GM10266 (cell line): Measurements from ENCODE around the gene STK39.

Source experiments
- DNase-seq: peaks from one replicate; pipeline ENCODE4 v3.0.0; 2012; ENCODE audit errors: extremely low spot score
- CTCF ChIP-seq: IDR thresholded peaks from 2 replicates; pipeline ENCODE4 v1.5.1; 2012; ENCODE audit warnings: mild to moderate bottlenecking, low read depth; ENCODE audit not compliant: control insufficient read depth, insufficient read depth; ENCODE audit errors: missing control alignments

Gene STK39

GRCh38 chr2:168210895-168211570 lies 36.4 kb downstream of the STK39 start:
- TF ChIP-seq CTCF = no peak
- DNase-seq = no peak

- no peak for DNase-seq
- no peak for TF ChIP-seq CTCF
These were observed 37.0 kb downstream of the STK39 start for GRCh38 chr2:168210216-168210894.

DNA sequence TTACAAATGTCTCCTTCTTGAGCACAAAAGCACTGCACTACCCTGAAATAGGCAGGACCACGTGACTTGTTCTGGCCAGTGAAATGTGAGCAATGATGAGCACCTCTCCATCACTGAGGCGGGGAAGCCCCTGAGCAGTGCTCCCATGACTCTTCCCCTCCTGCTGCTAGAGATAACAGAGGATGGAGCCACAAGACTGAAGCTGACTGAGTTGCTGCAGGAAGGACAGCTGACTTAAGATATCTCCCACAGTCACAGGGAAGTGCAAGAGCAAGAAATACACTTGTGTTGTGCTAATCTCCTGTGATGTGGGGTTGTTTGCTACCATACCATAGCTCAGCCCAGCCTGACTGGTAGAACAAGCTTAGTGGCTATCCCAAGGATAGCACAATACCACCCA lies 38.7 kb downstream of the STK39 start:
- no peak for TF ChIP-seq CTCF
- DNase-seq = no peak

DNA sequence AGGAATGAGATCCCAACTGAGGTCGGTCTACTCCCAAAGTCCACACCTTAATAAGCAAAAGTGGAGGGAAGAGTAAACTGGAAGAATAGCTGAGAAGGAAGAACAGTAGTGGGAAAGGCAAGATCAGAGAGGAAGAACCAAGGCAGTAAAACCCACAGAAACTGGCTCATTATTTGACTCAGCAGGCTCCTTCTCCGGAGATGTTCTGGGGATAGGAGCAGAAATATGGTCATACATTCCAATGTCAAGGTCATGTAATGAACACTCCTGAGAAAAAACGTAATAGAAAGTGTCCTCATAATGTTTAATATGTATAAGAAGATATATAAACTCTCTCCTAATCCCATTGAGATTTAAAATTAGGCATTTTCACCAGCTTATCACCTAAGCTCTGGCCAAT lies 39.5 kb downstream of the STK39 start:
- no peak for TF ChIP-seq CTCF
- no peak for DNase-seq

DNA sequence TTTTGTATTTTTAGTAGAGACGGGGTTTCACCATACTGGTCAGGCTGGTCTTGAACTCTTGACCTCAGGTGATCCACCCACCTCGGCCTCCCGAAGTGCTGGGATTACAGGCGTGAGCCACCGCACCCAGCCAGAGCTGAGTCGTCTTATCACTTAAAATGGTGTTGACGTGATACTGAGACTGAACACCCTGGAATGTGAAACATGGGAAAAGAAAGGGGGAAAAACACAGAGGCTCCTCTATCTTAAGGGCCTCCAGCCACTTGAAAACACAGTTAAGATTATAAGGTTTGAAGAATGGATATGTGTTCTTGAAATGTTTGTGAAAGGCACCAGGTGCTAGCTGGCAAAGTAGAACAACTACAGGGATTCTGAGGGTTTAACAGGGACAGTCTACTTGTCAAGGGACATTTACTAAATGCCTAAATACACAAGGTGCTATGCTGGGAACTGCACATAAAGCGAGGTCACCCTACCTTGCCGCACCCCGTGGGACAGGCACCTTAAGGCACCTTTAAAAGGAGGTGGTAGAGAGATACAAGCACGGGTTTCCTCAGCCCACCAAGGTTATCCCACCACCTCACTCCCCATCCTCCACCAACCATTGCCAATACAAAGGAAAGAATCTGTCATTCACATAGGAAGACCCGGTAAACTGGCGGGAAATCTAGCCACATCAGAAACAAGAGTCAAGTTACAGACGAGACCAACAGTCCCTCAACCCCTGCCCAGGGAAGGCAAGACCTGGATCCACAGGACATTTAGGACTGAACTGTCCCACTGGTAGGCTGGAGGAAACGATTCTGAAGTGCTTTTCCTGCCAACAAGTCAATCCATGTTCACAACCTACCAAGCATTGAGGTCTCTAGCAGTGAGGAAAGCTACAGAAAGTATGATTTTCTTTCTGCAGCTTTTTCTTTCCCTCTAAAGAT lies 43.4 kb downstream of the STK39 start:
- DNase-seq = no peak
- no peak for TF ChIP-seq CTCF

DNA sequence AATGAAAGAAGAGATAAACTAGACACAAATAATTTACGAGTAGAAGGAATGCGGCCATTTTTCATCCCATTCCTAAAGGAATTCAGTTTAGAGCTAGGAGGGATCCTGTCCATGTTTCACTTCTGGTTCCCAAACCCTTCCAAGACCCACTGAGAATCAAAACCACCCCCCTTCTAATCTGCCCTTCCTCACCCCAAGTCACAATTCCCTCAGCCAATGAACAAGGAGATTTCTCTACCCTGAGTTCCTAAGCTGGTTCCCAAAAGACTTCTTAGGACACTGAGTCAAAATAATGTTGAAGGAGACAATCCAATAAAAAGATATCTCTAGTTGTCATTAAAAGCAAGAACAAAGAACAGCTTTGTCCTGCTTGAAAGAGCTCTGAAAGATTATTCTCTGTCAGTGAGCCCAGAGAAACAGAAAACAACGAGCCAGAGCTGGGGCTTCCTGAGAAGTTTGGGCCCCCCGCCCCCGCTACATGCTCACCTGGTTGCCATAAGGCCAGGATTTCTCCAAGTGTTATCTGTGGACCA lies 45.7 kb downstream of the STK39 start:
- no peak for TF ChIP-seq CTCF
- no peak for DNase-seq
